ENCODE data around the gene MAMSTR.

The MAMSTR gene

GRCh38 chr19:48750771-48751504 is 31.4 kb upstream of the MAMSTR start:
- no peaks in the 10 kb centered on the region for H3K9me2 ChIP-seq (ENCODE audit: low read depth, low read length)
- H3K27me3 ChIP-seq (ENCODE audit: insufficient read depth, low read length): 0 out of 2 replicates have a peak, but pooled peaks cover 4% of the 10 kb centered on the region
- no peaks in the 10 kb centered on the region for H3F3A ChIP-seq (ENCODE audit: insufficient read depth, low read length)
- H4K20me1 ChIP-seq (ENCODE audit: insufficient read depth, low read length): no peaks in the 10 kb centered on the region
- TF ChIP-seq EZH2 (IDR thresholded peaks at IDR 0.05; ENCODE audit: borderline replicate concordance, low read length) (no peak), CTCF (IDR thresholded peaks at IDR 0.05; ENCODE audit: low read length) (no peak)
- H3K4me3 ChIP-seq (ENCODE audit: low read depth, low read length, poor library complexity, severe bottlenecking): no peak overlapping the region
- H3K27ac ChIP-seq (ENCODE audit: low read depth, low read length, poor library complexity, severe bottlenecking): no peak overlapping the region
- H3K4me2 ChIP-seq (ENCODE audit: low read length): no peak overlapping the region
- no peak overlapping the region for H3K9ac ChIP-seq (ENCODE audit: low read length)
- no peaks in the 10 kb centered on the region for H3K9me3 ChIP-seq (ENCODE audit: low read length)
- peaks cover 22% of the 10 kb centered on the region for H3K4me1 ChIP-seq (ENCODE audit: insufficient read depth, low read length, severe bottlenecking)
- no peak overlapping the region for H2AFZ ChIP-seq (ENCODE audit: low read length)
- H3K79me2 ChIP-seq (ENCODE audit: insufficient read depth, low read length): no peaks in the 10 kb centered on the region
- no peaks in the 10 kb centered on the region for H3K36me3 ChIP-seq (ENCODE audit: insufficient read depth, low read length)

- no peak overlapping the region for H2AFZ ChIP-seq (ENCODE audit: low read length)
- H3K9ac ChIP-seq (ENCODE audit: low read length): no peak overlapping the region
- H3K79me2 ChIP-seq (ENCODE audit: insufficient read depth, low read length): no peaks in the 10 kb centered on the region
- no peaks in the 10 kb centered on the region for H3K36me3 ChIP-seq (ENCODE audit: insufficient read depth, low read length)
- H3F3A ChIP-seq (ENCODE audit: insufficient read depth, low read length): no peaks in the 10 kb centered on the region
- no peak overlapping the region for H3K27ac ChIP-seq (ENCODE audit: low read depth, low read length, poor library complexity, severe bottlenecking)
- no peak overlapping the region for H3K4me2 ChIP-seq (ENCODE audit: low read length)
- no peak overlapping the region for H3K4me3 ChIP-seq (ENCODE audit: low read depth, low read length, poor library complexity, severe bottlenecking)
- peaks cover 22% of the 10 kb centered on the region for H3K4me1 ChIP-seq (ENCODE audit: insufficient read depth, low read length, severe bottlenecking)
- no peaks in the 10 kb centered on the region for H3K9me3 ChIP-seq (ENCODE audit: low read length)
- H4K20me1 ChIP-seq (ENCODE audit: insufficient read depth, low read length): no peaks in the 10 kb centered on the region
- 0 out of 2 replicates have a peak, but pooled peaks cover 4% of the 10 kb centered on the region for H3K27me3 ChIP-seq (ENCODE audit: insufficient read depth, low read length)
- TF ChIP-seq EZH2 (IDR thresholded peaks at IDR 0.05; ENCODE audit: borderline replicate concordance, low read length): no peak
- TF ChIP-seq CTCF (IDR thresholded peaks at IDR 0.05; ENCODE audit: low read length): no peak
- H3K9me2 ChIP-seq (ENCODE audit: low read depth, low read length): no peaks in the 10 kb centered on the region
These were observed 30.8 kb upstream of the MAMSTR start for GRCh38 chr19:48750351-48750750.

DNA sequence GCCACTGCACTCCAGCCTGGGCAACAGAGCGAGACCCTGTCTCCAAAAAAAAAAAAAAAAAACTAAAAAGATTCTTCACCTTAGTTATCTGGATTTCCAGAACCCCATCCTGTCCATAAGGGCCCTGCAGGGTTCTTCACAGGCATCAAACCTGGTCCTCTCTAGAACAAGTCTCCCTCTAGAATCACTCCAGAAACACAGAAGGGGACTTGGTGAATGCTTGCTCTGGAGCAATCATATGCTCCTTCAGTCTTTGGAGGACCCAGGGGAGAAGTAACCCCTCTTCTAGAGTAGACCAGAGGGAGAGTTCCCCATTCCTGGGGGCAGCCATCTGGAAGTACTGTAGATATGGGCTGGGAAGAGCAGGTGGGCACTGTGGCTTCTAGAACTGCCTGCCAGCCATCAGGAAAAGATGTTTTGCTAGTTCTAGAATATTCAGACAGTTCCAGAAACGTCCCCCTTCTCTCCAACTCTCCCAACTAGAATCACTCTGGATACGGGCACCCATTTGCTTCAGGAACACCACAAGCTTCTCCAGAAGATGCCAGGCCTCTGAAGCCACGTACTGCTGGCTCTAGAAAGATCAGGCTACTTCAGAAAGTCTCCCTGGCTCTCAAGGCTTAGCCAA is 30.2 kb upstream of the MAMSTR start:
- Histone ChIP-seq H3K9me3 (ENCODE audit: low read length) (no peaks in the 10 kb centered on the region), H3K9ac (ENCODE audit: low read length) (no peak overlapping the region), H3K79me2 (ENCODE audit: insufficient read depth, low read length) (no peaks in the 10 kb centered on the region), H3K9me2 (ENCODE audit: low read depth, low read length) (no peaks in the 10 kb centered on the region), H2AFZ (ENCODE audit: low read length) (no peak overlapping the region), H3K4me3 (ENCODE audit: low read depth, low read length, poor library complexity, severe bottlenecking) (no peak overlapping the region), H3K4me1 (ENCODE audit: insufficient read depth, low read length, severe bottlenecking) (peaks cover 22% of the 10 kb centered on the region), H3K27me3 (ENCODE audit: insufficient read depth, low read length) (0 out of 2 replicates have a peak, but pooled peaks cover 4% of the 10 kb centered on the region), H3K4me2 (ENCODE audit: low read length) (no peak overlapping the region), H4K20me1 (ENCODE audit: insufficient read depth, low read length) (no peaks in the 10 kb centered on the region), H3K27ac (ENCODE audit: low read depth, low read length, poor library complexity, severe bottlenecking) (no peak overlapping the region), H3K36me3 (ENCODE audit: insufficient read depth, low read length) (no peaks in the 10 kb centered on the region), H3F3A (ENCODE audit: insufficient read depth, low read length) (no peaks in the 10 kb centered on the region)
- no peak for TF ChIP-seq CTCF (IDR thresholded peaks at IDR 0.05; ENCODE audit: low read length)
- TF ChIP-seq EZH2 (IDR thresholded peaks at IDR 0.05; ENCODE audit: borderline replicate concordance, low read length): no peak
